Neural cell (in vitro differentiated cells): Measurements from ENCODE around the gene TANGO6.

Experiments
- POLR2AphosphoS5 ChIP-seq: IDR thresholded peaks from 2 replicates; pipeline ENCODE4 v1.6.1; 2012
- TF ChIP-seq, protein P1 (sequence below): fragments of 450-650 bp; IDR thresholded peaks from 2 replicates; pipeline ENCODE4 v1.5.1; 2014; ENCODE audit warnings: antibody characterized with exemption, mild to moderate bottlenecking, moderate library complexity; ENCODE audit not compliant: poor library complexity, severe bottlenecking

GRCh38 chr16:68800257-68800875 is 43.0 kb upstream of the TANGO6 start:
- TF ChIP-seq, protein P1, sequence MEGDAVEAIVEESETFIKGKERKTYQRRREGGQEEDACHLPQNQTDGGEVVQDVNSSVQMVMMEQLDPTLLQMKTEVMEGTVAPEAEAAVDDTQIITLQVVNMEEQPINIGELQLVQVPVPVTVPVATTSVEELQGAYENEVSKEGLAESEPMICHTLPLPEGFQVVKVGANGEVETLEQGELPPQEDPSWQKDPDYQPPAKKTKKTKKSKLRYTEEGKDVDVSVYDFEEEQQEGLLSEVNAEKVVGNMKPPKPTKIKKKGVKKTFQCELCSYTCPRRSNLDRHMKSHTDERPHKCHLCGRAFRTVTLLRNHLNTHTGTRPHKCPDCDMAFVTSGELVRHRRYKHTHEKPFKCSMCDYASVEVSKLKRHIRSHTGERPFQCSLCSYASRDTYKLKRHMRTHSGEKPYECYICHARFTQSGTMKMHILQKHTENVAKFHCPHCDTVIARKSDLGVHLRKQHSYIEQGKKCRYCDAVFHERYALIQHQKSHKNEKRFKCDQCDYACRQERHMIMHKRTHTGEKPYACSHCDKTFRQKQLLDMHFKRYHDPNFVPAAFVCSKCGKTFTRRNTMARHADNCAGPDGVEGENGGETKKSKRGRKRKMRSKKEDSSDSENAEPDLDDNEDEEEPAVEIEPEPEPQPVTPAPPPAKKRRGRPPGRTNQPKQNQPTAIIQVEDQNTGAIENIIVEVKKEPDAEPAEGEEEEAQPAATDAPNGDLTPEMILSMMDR, result peak; percentile 64
- no peak for TF ChIP-seq POLR2AphosphoS5
